PC-3 (cell line): Measurements from ENCODE around the gene SPAM1.
A peak's percentile ranks its signal among the peaks of the same experiment; 100 is the strongest.

ENCODE experiments used
- CTCF ChIP-seq: fragments of 300-600 bp; sonication (generic); conservative IDR thresholded peaks from 2 replicates; pipeline ENCODE4 v1.5.1; 2017; ENCODE audit warnings: antibody characterized with exemption, low read depth, mild to moderate bottlenecking, low read length
- EZH2 ChIP-seq: fragments of 300-600 bp; sonication (generic); IDR thresholded peaks from one replicate; pipeline ENCODE4 v1.6.1; 2017; ENCODE audit warnings: antibody characterized with exemption, mild to moderate bottlenecking, low read length; ENCODE audit not compliant: unreplicated experiment
- EZH2phosphoT487 ChIP-seq: fragments of 300-600 bp; sonication (generic); IDR thresholded peaks from 2 replicates; pipeline ENCODE4 v1.6.1; 2018; ENCODE audit warnings: mild to moderate bottlenecking, antibody characterized with exemption, low read length, borderline replicate concordance

DNA sequence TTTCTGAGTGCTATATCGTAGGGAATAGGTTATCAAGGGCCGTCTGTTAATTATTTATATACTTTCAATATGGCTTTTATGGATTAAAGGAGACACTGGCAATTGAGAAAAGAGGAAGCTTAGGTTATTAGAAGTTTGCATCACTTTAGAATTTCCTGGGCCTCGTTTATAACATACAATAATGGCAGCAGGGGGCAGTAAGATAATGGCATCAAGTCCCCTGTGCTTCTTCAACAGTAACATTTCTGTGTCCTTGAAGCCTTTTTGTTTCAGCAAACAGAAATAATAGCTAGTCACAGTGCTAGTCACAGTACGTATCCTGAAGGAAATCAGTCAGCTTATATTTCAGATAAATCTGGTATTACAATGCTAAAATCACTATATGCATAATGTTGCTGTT lies 41.9 kb downstream of the SPAM1 start:
- peak; percentile 31; the same call in 1 of the 2 replicates for TF ChIP-seq CTCF
- no peak for TF ChIP-seq EZH2phosphoT487
- no peak for TF ChIP-seq EZH2
